AG09319 (cell line): ENCODE measurements around the gene TRPC4AP.

ENCODE experiments used
- DNase-seq: peaks from one replicate; pipeline ENCODE4 v3.0.0-alpha.2; 2010; ENCODE audit warnings: low read depth; ENCODE audit errors: extremely low read depth
- CTCF ChIP-seq: IDR thresholded peaks from 2 replicates; pipeline ENCODE4 v1.5.1; 2011; ENCODE audit warnings: low read depth, mild to moderate bottlenecking, inconsistent platforms, low read length, moderate library complexity

Gene TRPC4AP

DNA sequence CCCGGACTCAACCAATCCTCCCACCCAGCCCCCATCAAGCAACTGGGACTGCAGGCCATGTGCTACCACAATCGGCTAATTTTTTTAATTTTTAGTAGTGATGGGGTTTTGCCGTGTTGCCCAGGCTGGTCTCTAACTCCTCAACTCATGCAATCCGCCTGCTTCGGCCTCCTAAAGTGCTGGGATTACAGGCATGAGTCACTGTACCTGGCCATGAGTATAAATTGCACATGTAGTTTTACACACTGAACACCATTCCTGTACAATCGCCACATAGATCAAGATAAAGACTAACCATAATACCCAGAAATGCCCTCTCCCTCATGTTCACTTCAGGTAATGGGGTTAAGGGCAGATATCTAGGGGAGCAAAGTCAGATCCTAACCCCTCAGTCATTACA lies 26.4 kb downstream of the TRPC4AP start:
- no peak for DNase-seq
- TF ChIP-seq CTCF = no peak

- DNase-seq = no peak
These were observed 27.4 kb downstream of the TRPC4AP start for GRCh38 chr20:35065181-35065580.

GRCh38 chr20:35063168-35063567 lies 29.4 kb downstream of the TRPC4AP start:
- TF ChIP-seq CTCF = no peak
- DNase-seq = no peak

More at GRCh38 chr20:35065181-35065580, 27.4 kb downstream of the TRPC4AP start:
- TF ChIP-seq CTCF = no peak

DNA sequence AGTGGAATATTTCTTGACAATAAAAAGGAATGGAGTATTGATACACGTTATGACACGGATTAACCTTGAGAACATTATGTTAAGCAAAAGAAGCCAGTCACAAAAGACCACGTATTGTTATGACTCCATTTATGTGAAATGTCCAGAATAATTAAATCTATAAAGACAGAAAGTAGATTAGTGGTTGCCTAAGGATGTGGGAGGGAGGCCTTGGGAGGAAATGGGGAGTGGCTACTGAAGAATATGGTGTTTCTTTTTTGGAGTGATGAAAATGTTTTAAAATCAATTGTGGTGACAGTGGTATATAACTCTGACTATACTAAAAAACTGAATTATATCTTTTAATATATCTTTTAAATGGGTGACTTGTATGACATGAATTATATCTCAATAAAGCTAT lies 30.1 kb downstream of the TRPC4AP start:
- TF ChIP-seq CTCF = no peak
- DNase-seq = no peak

DNA sequence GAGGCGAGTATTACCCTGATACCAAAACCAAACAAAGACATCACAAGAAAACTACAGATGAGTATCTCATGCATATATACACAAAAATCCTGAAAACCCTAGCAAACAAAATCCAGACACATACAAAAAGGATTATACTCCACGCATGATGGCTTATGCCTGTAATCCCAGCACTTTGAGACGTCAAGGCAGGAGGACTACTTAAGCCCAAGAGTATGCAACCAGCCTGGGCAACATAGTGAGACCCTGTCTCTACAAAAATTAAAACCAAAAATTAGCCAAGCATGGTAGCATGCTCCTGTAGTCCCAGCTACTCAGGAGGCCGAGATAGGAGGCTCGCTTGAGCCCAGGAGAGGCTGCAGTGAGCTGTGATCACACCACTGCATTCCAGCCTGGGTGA lies 32.4 kb downstream of the TRPC4AP start:
- TF ChIP-seq CTCF = no peak
- no peak for DNase-seq

DNA sequence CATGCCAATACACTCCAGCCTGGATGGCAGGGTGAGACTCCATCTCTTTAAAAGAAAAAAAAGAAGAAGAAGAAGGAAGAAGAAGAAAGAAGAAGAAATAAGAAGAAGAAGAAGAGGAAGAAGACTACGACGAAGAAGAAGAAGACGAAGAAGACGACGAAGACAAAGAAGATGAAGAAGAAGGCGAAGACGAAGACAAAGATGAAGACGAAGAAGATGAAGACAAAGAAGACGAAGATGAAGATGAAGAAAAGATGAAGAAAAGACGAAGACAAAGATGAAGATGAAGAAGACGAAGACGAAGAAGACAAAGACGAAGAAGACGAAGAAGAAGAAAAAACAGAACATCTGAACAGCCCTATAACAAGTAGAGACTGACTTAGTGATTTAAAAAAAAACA lies 33.0 kb downstream of the TRPC4AP start:
- TF ChIP-seq CTCF = no peak

GRCh38 chr20:35059110-35059509 lies 33.5 kb downstream of the TRPC4AP start:
- TF ChIP-seq CTCF = no peak
- DNase-seq = no peak

More for the DNA sequence above, 33.0 kb downstream of the TRPC4AP start:
- no peak for DNase-seq
